MM.1S (cell line): ENCODE results near the gene PIK3C2G.

Experiments
- EZH2 ChIP-seq: fragments of 300-600 bp; sonication (generic); optimal IDR thresholded peaks from 2 replicates; pipeline ENCODE3; 2017; ENCODE audit warnings: low read depth, mild to moderate bottlenecking, antibody characterized with exemption, low read length, mixed read lengths
- EZH2phosphoT487 ChIP-seq: fragments of 300-600 bp; sonication (generic); IDR thresholded peaks from 2 replicates; pipeline ENCODE4 v1.6.1; 2018; ENCODE audit warnings: antibody characterized with exemption, low read length
- TF ChIP-seq, protein P1 (sequence below): fragments of 300-600 bp; sonication (generic); IDR thresholded peaks from 2 replicates; pipeline ENCODE4 v1.5.1; 2016; ENCODE audit warnings: antibody characterized with exemption, low read length, mixed read lengths

DNA sequence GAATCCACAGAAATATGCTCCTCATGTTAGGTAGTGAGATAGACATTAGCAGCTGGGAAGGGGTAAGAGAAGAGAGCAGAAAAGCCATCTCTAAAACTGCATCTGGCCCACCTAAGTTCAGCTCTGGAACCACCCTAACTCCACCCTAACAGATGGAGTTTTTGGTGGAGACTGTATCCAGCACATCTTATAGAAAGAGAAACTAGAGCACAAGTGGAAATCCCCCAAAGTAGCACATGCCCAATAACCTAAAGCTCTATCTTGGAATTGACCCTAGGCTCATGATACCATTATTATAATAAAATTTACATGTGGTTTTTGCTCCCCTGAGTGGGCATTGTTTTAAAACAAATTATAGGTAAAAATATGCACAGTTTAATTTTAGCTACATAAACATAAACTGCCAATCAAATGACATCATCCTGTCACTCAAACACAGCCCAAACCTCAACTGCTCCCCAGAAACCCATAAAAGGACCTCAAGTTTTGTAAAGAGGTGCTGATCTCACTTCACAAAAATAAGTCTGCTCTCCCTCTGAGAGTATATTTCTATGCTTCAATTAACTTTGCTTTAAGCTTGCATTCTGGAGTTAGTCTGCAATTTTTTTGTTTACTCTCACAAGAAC, 206.4 kb downstream of the PIK3C2G start:
- TF ChIP-seq, protein P1, sequence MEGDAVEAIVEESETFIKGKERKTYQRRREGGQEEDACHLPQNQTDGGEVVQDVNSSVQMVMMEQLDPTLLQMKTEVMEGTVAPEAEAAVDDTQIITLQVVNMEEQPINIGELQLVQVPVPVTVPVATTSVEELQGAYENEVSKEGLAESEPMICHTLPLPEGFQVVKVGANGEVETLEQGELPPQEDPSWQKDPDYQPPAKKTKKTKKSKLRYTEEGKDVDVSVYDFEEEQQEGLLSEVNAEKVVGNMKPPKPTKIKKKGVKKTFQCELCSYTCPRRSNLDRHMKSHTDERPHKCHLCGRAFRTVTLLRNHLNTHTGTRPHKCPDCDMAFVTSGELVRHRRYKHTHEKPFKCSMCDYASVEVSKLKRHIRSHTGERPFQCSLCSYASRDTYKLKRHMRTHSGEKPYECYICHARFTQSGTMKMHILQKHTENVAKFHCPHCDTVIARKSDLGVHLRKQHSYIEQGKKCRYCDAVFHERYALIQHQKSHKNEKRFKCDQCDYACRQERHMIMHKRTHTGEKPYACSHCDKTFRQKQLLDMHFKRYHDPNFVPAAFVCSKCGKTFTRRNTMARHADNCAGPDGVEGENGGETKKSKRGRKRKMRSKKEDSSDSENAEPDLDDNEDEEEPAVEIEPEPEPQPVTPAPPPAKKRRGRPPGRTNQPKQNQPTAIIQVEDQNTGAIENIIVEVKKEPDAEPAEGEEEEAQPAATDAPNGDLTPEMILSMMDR: no peak
- no peak for TF ChIP-seq EZH2
- no peak for TF ChIP-seq EZH2phosphoT487
